GM12873 (cell line): ENCODE results near the gene SAV1.

Experiments used
- TF ChIP-seq, protein P1 (sequence below): IDR thresholded peaks from 2 replicates; pipeline ENCODE4 v1.5.1; 2012; ENCODE audit warnings: low read depth, mild to moderate bottlenecking, moderate library complexity, low read length, control low read depth; ENCODE audit not compliant: insufficient read depth; ENCODE audit errors: missing control alignments

SAV1 gene

DNA sequence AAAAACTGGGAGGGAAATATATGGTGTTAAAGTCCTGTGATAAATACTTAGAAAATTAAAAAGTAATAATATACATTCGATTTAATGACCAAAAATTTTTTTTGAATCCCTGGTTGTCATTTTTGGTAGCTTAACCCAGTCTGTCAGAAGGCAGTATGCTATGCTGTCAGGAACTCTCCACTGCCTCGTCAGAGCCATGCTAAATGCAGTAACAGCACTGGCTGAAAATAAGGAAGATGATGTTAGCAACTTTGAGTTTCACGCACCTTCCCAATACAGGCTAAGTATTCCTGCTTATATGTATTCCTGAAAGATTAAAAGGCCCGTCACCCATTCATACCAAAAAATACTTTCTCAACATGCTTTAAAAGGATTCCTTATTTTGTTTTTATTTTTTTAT is 34.2 kb downstream of the SAV1 start:
- TF ChIP-seq, protein P1, sequence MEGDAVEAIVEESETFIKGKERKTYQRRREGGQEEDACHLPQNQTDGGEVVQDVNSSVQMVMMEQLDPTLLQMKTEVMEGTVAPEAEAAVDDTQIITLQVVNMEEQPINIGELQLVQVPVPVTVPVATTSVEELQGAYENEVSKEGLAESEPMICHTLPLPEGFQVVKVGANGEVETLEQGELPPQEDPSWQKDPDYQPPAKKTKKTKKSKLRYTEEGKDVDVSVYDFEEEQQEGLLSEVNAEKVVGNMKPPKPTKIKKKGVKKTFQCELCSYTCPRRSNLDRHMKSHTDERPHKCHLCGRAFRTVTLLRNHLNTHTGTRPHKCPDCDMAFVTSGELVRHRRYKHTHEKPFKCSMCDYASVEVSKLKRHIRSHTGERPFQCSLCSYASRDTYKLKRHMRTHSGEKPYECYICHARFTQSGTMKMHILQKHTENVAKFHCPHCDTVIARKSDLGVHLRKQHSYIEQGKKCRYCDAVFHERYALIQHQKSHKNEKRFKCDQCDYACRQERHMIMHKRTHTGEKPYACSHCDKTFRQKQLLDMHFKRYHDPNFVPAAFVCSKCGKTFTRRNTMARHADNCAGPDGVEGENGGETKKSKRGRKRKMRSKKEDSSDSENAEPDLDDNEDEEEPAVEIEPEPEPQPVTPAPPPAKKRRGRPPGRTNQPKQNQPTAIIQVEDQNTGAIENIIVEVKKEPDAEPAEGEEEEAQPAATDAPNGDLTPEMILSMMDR = no peak

DNA sequence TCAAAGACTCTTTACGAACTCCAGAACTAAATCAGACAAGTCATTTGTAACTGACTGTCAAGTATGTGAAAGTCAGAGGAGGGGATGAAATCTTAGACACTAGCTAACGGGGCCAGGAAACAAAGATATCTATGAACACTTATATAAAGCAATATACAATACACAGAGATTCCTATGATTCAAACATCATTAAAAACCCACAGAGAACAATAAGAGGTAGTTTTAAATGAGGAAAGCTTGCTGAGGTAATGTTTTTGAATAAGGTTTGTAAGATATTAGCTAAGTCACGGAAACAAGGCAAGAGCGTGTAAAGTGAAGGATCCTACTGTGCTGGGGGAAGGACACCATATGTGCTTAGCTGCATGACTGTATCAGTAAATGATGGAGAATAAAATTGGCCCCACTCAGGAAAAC is 36.7 kb downstream of the SAV1 start:
- TF ChIP-seq, protein P1 = no peak

DNA sequence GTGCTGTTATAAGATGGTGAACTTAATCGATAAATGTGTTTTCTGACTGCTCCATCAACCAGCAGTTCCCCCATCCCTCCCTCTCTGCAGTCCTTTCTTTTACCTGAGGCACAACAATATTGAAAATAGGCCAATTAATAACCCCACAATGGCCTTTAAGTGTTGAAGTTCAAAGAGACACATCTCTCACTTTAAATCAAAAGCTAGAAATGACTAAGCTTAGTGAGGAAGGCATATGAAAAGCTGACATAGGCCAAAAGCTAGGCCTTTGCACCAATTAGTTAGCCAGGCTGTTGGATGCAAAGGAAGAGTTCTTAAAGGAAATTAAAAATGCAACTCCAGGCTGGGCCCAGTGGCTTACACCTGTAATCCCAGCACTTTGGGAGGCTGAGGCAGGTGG is 43.7 kb downstream of the SAV1 start:
- TF ChIP-seq, protein P1 = no peak

DNA sequence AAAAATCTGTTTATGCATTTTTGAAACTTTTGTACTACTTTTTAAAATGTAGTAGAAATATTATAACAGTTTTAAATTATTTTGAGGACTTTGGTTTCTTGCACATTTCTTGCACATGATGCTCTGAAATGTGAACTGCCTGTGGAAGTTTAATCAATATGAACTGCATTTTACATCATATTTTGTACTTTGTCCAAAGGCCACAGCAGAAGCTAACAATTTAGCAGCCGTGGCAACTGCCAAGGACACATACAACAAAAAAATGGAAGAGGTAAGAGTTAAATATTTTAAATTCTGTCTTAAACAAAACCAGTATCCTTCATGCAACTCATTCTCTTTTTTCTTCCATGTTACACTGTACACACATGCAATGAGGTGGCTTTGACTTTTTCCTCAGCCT is 45.1 kb downstream of the SAV1 start:
- TF ChIP-seq, protein P1 = no peak

DNA sequence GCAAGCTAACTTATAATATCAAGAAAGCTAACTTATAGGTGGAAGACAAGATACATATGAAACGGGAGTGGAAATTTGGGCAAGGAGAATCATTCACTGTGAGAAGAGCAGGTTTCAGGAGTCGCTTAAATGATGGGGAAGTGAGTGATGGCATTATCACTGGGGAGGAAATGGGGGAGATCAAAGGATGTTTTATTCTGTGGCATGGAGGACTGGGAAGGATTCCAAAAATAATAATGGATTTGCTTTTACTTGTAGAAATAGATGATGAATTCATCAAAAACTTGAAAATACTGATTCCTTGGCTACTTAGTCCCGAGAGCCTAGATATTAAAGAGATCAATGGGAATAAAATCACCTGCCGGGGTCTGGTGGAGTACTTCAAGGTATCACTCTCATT is 47.8 kb downstream of the SAV1 start:
- TF ChIP-seq, protein P1 = no peak

DNA sequence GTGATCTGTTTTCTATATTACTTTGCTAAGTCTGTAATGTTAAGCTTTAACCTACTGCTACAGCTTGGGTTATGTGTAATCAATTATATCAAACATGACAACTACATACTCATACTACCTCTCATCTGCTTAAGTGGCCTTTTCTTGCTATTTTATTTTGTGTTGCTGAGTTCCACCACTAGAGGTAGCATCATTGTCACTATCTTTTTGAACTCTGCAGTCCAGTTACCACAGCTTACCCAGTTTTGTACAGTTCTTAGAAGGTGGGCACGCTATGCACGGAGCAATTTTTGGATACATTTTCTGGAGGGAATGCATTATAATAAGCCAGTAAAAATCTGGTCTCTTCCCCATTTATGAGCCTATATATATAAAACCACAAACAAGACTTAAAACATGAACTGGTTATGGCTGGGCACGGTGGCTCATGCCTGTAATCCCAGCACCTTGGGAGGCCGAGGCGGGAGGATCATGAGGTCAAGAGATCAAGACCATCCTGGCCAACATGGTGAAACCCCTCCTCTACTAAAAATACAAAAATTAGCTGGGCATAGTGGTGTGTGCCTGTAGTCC is 48.5 kb downstream of the SAV1 start:
- TF ChIP-seq, protein P1 = peak; percentile 75

DNA sequence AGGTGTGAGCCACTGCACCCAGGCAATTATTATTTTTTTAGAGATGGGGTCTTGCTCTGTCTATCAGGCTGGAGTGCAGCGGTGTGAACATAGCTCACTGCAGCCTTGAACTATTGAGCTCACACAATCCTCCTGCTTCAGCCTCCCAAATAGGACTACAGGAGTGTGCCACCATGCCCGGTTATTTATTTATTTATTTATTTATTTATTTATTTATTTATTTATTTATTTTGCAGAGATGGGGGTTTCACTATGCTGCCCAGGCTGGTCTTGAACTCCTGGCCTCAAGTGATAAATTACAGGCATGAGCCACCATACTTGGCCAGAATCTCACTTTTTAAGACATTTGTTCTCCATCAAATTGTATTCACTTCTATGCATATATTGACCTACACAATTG is 51.8 kb downstream of the SAV1 start:
- TF ChIP-seq, protein P1 = no peak
